LoVo (cell line): ENCODE measurements around the gene SPPL2C.

Experiments used
- DNase-seq: peaks from one replicate; pipeline ENCODE4 v3.0.0-alpha.2; 2016; ENCODE audit warnings: low spot score

SPPL2C gene

GRCh38 chr17:45833920-45834319, 10.8 kb upstream of the SPPL2C start:
- DNase-seq = no peak

GRCh38 chr17:45834471-45835396, 9.9 kb upstream of the SPPL2C start:
- no peak for DNase-seq

GRCh38 chr17:45835481-45835880, 9.2 kb upstream of the SPPL2C start:
- no peak for DNase-seq

- no peak for DNase-seq
Observed at GRCh38 chr17:45836047-45837044, 8.3 kb upstream of the SPPL2C start.

GRCh38 chr17:45837187-45837586, 7.5 kb upstream of the SPPL2C start:
- no peak for DNase-seq

- no peak for DNase-seq
Observed at GRCh38 chr17:45837603-45838002, 7.1 kb upstream of the SPPL2C start.

GRCh38 chr17:45838751-45839295, 5.9 kb upstream of the SPPL2C start:
- no peak for DNase-seq

- DNase-seq = no peak
Observed at GRCh38 chr17:45839442-45839841, 5.2 kb upstream of the SPPL2C start.

GRCh38 chr17:45841186-45841585, 3.5 kb upstream of the SPPL2C start:
- no peak for DNase-seq

GRCh38 chr17:45841883-45842525, 2.7 kb upstream of the SPPL2C start:
- DNase-seq = no peak

GRCh38 chr17:45843722-45844121, 959 bp upstream of the SPPL2C start:
- DNase-seq = no peak

GRCh38 chr17:45845376-45846185, 900 bp downstream of the SPPL2C start:
- DNase-seq = no peak

GRCh38 chr17:45846223-45846622, 1.5 kb downstream of the SPPL2C start:
- no peak for DNase-seq

- no peak for DNase-seq
Observed at GRCh38 chr17:45846646-45847045, 2.0 kb downstream of the SPPL2C start.

- DNase-seq = no peak
Observed at GRCh38 chr17:45847101-45847500, 2.4 kb downstream of the SPPL2C start.

- no peak for DNase-seq
Observed at GRCh38 chr17:45847747-45848146, 3.1 kb downstream of the SPPL2C start.

- DNase-seq = no peak
Observed at GRCh38 chr17:45848405-45848804, 3.7 kb downstream of the SPPL2C start.

- no peak for DNase-seq
Observed at GRCh38 chr17:45848868-45849535, 4.3 kb downstream of the SPPL2C start.

GRCh38 chr17:45849536-45849990, 4.9 kb downstream of the SPPL2C start:
- DNase-seq = no peak

- no peak for DNase-seq
Observed at GRCh38 chr17:45850011-45850410, 5.3 kb downstream of the SPPL2C start.
